ENCODE results near the gene ZNF677.
"Not testable (repeated sequence)": the region's sequence is repeated elsewhere in the genome, so short reads cannot be mapped to it uniquely, and the experiment has no call there.

Gene ZNF677

GRCh38 chr19:53192771-53193534 lies 61.7 kb downstream of the ZNF677 start, which contains the start of gene ZNF665:
Gene ZNF665, minus strand, starts transcription at chr19:53193358. Its CDS starts 10,460 bp downstream, at chr19:53182898.
- peak; percentile 53 to 87 for DNase-seq

- no peak for DNase-seq
These were observed 64.4 kb downstream of the ZNF677 start for GRCh38 chr19:53190253-53190652.

- DNase-seq, result not testable (repeated sequence)
These were observed 64.9 kb downstream of the ZNF677 start for GRCh38 chr19:53189691-53190198.

All from bone marrow (tissue), 2 donors.